ENCODE data around the gene HCN3.
"Not testable (repeated sequence)": the region's sequence is repeated elsewhere in the genome, so short reads cannot be mapped to it uniquely, and the experiment has no call there.

HCN3 gene

GRCh38 chr1:155285631-155286044 lies 8.4 kb downstream of the HCN3 start:
- no peak for DNase-seq

GRCh38 chr1:155286544-155286943 lies 9.3 kb downstream of the HCN3 start:
- no peak for DNase-seq

- no peak for DNase-seq
Measured at GRCh38 chr1:155287987-155288543, 10.8 kb downstream of the HCN3 start.

- DNase-seq, result not testable (repeated sequence)
Measured at GRCh38 chr1:155291006-155291405, 13.7 kb downstream of the HCN3 start.

- no peak for DNase-seq
Measured at GRCh38 chr1:155293086-155293749, 16.0 kb downstream of the HCN3 start.

GRCh38 chr1:155294520-155295182 lies 17.4 kb downstream of the HCN3 start:
- DNase-seq, result no peak

- DNase-seq, result no peak
Measured at GRCh38 chr1:155295183-155295941, 18.1 kb downstream of the HCN3 start.

- no peak for DNase-seq
Measured at GRCh38 chr1:155295942-155296267, 18.6 kb downstream of the HCN3 start.

GRCh38 chr1:155296661-155297060 lies 19.4 kb downstream of the HCN3 start:
- no peak for DNase-seq

GRCh38 chr1:155297384-155297783 lies 20.1 kb downstream of the HCN3 start:
- no peak for DNase-seq

- no peak for DNase-seq
Measured at GRCh38 chr1:155300024-155300423, 22.8 kb downstream of the HCN3 start.

- DNase-seq, result no peak
Measured at GRCh38 chr1:155300553-155301329, 23.5 kb downstream of the HCN3 start.

GRCh38 chr1:155301342-155301841 lies 24.1 kb downstream of the HCN3 start, which contains the start of gene PKLR:
Gene PKLR (minus strand): TSS chr1:155301438. CDS start chr1:155301395, 43 bp downstream.
- no peak for DNase-seq

- DNase-seq, result no peak
Measured at GRCh38 chr1:155304558-155305063, 27.3 kb downstream of the HCN3 start.

GRCh38 chr1:155305881-155306391 lies 28.7 kb downstream of the HCN3 start:
- DNase-seq, result no peak

GRCh38 chr1:155307247-155307740 lies 30.0 kb downstream of the HCN3 start:
- peak; percentile 55 for DNase-seq

- DNase-seq, result peak; percentile 99
Measured at GRCh38 chr1:155308493-155309422, 31.5 kb downstream of the HCN3 start, which contains the start of gene FDPS. Gene FDPS (plus strand): TSS chr1:155308866. CDS start chr1:155309790, 924 bp downstream.

GRCh38 chr1:155309423-155310021 lies 32.3 kb downstream of the HCN3 start:
- DNase-seq, result peak; percentile 21

- no peak for DNase-seq
Measured at GRCh38 chr1:155313261-155313660, 36.0 kb downstream of the HCN3 start.

GRCh38 chr1:155316922-155317321 lies 39.7 kb downstream of the HCN3 start:
- no peak for DNase-seq
